Neural cell (in vitro differentiated cells): Measurements from ENCODE around the gene TSSK3. TPM values are rescaled to one million over a fixed set of nuclear protein-coding genes. Genes with fewer than 3 reads are reported as not detected.
A peak's percentile ranks its signal among the peaks of the same experiment; 100 is the strongest.

Experiments
- H2AFZ ChIP-seq: fragments of 200-600, 300-800 bp; sonication (generic), shearing (Covaris generic); 2 replicates; pipeline ENCODE4 v1.6.0; 2014; ENCODE audit warnings: low read depth, mild to moderate bottlenecking, antibody characterized with exemption, low read length, moderate library complexity
- H3F3A ChIP-seq: fragments of 200-600 bp; shearing (Covaris generic); 2 replicates; pipeline ENCODE4 v1.6.1; 2016; ENCODE audit warnings: mild to moderate bottlenecking, moderate library complexity, mixed read lengths, antibody characterized with exemption, low read length; ENCODE audit not compliant: insufficient read depth, poor library complexity, severe bottlenecking
- H3K27ac ChIP-seq: fragments of 200-600, 300-800 bp; sonication (generic), shearing (Covaris generic); 2 replicates; pipeline ENCODE4 v1.5.1; 2014; ENCODE audit warnings: mild to moderate bottlenecking, low read length, moderate library complexity
- H3K27me3 ChIP-seq: fragments of 300-800, 200-600 bp; sonication (generic), shearing (Covaris generic); 2 replicates; pipeline ENCODE4 v1.6.0; 2014; ENCODE audit warnings: mild to moderate bottlenecking, low read depth, low read length, moderate library complexity; ENCODE audit not compliant: insufficient read depth
- H3K36me3 ChIP-seq: fragments of 300-800, 200-600 bp; sonication (generic), shearing (Covaris generic); 2 replicates; pipeline ENCODE4 v1.5.1; 2014; ENCODE audit warnings: mild to moderate bottlenecking, antibody characterized with exemption, low read length, moderate library complexity; ENCODE audit not compliant: insufficient read depth
- H3K4me2 ChIP-seq: fragments of 300-800, 200-600 bp; sonication (generic), shearing (Covaris generic); 2 replicates; pipeline ENCODE4 v1.6.0; 2014; ENCODE audit warnings: mild to moderate bottlenecking, low read length
- H3K4me3 ChIP-seq: fragments of 300-800, 200-600 bp; sonication (generic), shearing (Covaris generic); 2 replicates; pipeline ENCODE4 v1.5.1; 2014; ENCODE audit warnings: mild to moderate bottlenecking, low read length, moderate library complexity
- H3K79me2 ChIP-seq: fragments of 200-600 bp; shearing (Covaris generic); replicated peaks from 2 replicates; pipeline ENCODE4 v1.6.0; 2014; ENCODE audit warnings: mild to moderate bottlenecking, low read length, moderate library complexity; ENCODE audit not compliant: insufficient read depth
- H3K9ac ChIP-seq: fragments of 300-800, 200-600 bp; sonication (generic), shearing (Covaris generic); 2 replicates; pipeline ENCODE4 v1.6.1; 2016; ENCODE audit warnings: mild to moderate bottlenecking, low read length, mixed read lengths
- H3K9me2 ChIP-seq: fragments of 200-600 bp; shearing (Covaris generic); 2 replicates; pipeline ENCODE4 v1.6.1; 2016; ENCODE audit warnings: mild to moderate bottlenecking, low read length, mixed read lengths; ENCODE audit not compliant: insufficient read depth
- H3K9me3 ChIP-seq: fragments of 200-600, 300-800 bp; sonication (generic), shearing (Covaris generic); 2 replicates; pipeline ENCODE4 v1.6.1; 2016; ENCODE audit warnings: mild to moderate bottlenecking, mixed run types, low read length, moderate library complexity, mixed read lengths
- H4K20me1 ChIP-seq: fragments of 200-600 bp; shearing (Covaris generic); 2 replicates; pipeline ENCODE4 v1.6.1; 2016; ENCODE audit warnings: mild to moderate bottlenecking, mixed run types; ENCODE audit not compliant: insufficient read depth
- EP300 ChIP-seq: fragments of 450-650 bp; conservative IDR thresholded peaks from 2 replicates; pipeline ENCODE4 v1.6.1; 2014; ENCODE audit warnings: antibody characterized with exemption, mild to moderate bottlenecking, moderate library complexity; ENCODE audit not compliant: poor library complexity, severe bottlenecking
- EZH2 ChIP-seq: fragments of 200-600, 300-800 bp; shearing (Covaris generic), sonication (generic); IDR thresholded peaks from 2 replicates; pipeline ENCODE4 v1.6.1; 2014; ENCODE audit warnings: antibody characterized with exemption, low read length, borderline replicate concordance, mild to moderate bottlenecking; ENCODE audit not compliant: insufficient read depth, poor library complexity, severe bottlenecking
- MXI1 ChIP-seq: fragments of 450-650 bp; conservative IDR thresholded peaks from 2 replicates; pipeline ENCODE4 v1.6.1; 2014; ENCODE audit warnings: antibody characterized with exemption, mild to moderate bottlenecking; ENCODE audit not compliant: poor library complexity, severe bottlenecking
- POLR2AphosphoS5 ChIP-seq: IDR thresholded peaks from 2 replicates; pipeline ENCODE4 v1.6.1; 2012
- RAD21 ChIP-seq: fragments of 450-650 bp; conservative IDR thresholded peaks from 2 replicates; pipeline ENCODE4 v1.6.1; 2014; ENCODE audit warnings: antibody characterized with exemption, mild to moderate bottlenecking, moderate library complexity
- SMC3 ChIP-seq: fragments of 450-650 bp; conservative IDR thresholded peaks from 2 replicates; pipeline ENCODE4 v1.6.1; 2014; ENCODE audit warnings: antibody characterized with exemption, mild to moderate bottlenecking, moderate library complexity; ENCODE audit not compliant: poor library complexity
- TAF1 ChIP-seq: IDR thresholded peaks from 2 replicates; pipeline ENCODE4 v1.6.1; 2012; ENCODE audit warnings: low read depth
- polyA plus RNA-seq: library from polyadenylated mRNA; depleted of rRNA; stranded (reverse); fragments of >200 nt; gene quantifications from 2 replicates; pipeline ENCODE4 v1.2.3, GENCODE V29; 2014
- TF ChIP-seq, protein P1 (sequence below): fragments of 450-650 bp; IDR thresholded peaks from 2 replicates; pipeline ENCODE4 v1.5.1; 2014; ENCODE audit warnings: antibody characterized with exemption, mild to moderate bottlenecking, moderate library complexity; ENCODE audit not compliant: poor library complexity, severe bottlenecking
- TF ChIP-seq, protein P2 (sequence below): IDR thresholded peaks from 2 replicates; pipeline ENCODE4 v1.6.1; 2012; ENCODE audit warnings: borderline replicate concordance

The TSSK3 gene
- polyA plus RNA-seq, 1 donor from 2014 or later, result not detected

DNA sequence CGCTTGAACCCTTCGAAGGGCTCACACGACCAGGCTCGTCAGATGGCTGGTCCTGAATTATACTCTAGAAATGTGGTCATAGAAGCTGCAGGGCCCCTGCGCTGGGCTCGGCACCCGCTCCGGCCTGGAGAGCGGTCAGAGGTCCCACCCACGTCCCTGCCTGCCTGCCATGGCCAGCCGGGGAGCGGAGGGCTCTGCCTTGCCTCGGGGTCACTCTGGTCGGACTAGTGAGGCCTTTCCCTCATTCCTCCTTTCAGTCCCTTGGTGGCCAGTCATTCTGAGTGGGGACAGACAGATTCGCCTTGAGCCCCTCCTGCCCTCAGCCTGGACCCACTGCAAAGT, 25.8 kb upstream of the TSSK3 start:
- Histone ChIP-seq H3K27me3 (no peaks in the 10 kb centered on the region), H3K27ac (peak overlapping the region; percentile 64), H3K9ac (peak overlapping the region; percentile 99), H2AFZ (peak overlapping the region; percentile 65), H3K4me2 (peak overlapping the region; percentile 41), H3K4me3 (peak overlapping the region; percentile 100), H3K79me2 (peaks cover 34% of the 10 kb centered on the region), H4K20me1 (peaks cover 22% of the 10 kb centered on the region), H3K9me2 (no peaks in the 10 kb centered on the region), H3F3A (no peaks in the 10 kb centered on the region), H3K36me3 (peaks cover 6% of the 10 kb centered on the region), H3K9me3 (no peaks in the 10 kb centered on the region)
- TF ChIP-seq TAF1, result no peak
- TF ChIP-seq, protein P1, sequence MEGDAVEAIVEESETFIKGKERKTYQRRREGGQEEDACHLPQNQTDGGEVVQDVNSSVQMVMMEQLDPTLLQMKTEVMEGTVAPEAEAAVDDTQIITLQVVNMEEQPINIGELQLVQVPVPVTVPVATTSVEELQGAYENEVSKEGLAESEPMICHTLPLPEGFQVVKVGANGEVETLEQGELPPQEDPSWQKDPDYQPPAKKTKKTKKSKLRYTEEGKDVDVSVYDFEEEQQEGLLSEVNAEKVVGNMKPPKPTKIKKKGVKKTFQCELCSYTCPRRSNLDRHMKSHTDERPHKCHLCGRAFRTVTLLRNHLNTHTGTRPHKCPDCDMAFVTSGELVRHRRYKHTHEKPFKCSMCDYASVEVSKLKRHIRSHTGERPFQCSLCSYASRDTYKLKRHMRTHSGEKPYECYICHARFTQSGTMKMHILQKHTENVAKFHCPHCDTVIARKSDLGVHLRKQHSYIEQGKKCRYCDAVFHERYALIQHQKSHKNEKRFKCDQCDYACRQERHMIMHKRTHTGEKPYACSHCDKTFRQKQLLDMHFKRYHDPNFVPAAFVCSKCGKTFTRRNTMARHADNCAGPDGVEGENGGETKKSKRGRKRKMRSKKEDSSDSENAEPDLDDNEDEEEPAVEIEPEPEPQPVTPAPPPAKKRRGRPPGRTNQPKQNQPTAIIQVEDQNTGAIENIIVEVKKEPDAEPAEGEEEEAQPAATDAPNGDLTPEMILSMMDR, result no peak
- TF ChIP-seq MXI1, result no peak
- TF ChIP-seq SMC3, result no peak
- no peak for TF ChIP-seq EP300
- TF ChIP-seq, protein P2, sequence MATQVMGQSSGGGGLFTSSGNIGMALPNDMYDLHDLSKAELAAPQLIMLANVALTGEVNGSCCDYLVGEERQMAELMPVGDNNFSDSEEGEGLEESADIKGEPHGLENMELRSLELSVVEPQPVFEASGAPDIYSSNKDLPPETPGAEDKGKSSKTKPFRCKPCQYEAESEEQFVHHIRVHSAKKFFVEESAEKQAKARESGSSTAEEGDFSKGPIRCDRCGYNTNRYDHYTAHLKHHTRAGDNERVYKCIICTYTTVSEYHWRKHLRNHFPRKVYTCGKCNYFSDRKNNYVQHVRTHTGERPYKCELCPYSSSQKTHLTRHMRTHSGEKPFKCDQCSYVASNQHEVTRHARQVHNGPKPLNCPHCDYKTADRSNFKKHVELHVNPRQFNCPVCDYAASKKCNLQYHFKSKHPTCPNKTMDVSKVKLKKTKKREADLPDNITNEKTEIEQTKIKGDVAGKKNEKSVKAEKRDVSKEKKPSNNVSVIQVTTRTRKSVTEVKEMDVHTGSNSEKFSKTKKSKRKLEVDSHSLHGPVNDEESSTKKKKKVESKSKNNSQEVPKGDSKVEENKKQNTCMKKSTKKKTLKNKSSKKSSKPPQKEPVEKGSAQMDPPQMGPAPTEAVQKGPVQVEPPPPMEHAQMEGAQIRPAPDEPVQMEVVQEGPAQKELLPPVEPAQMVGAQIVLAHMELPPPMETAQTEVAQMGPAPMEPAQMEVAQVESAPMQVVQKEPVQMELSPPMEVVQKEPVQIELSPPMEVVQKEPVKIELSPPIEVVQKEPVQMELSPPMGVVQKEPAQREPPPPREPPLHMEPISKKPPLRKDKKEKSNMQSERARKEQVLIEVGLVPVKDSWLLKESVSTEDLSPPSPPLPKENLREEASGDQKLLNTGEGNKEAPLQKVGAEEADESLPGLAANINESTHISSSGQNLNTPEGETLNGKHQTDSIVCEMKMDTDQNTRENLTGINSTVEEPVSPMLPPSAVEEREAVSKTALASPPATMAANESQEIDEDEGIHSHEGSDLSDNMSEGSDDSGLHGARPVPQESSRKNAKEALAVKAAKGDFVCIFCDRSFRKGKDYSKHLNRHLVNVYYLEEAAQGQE, result no peak
- no peak for TF ChIP-seq EZH2
- no peak for TF ChIP-seq POLR2AphosphoS5
- no peak for TF ChIP-seq RAD21

DNA sequence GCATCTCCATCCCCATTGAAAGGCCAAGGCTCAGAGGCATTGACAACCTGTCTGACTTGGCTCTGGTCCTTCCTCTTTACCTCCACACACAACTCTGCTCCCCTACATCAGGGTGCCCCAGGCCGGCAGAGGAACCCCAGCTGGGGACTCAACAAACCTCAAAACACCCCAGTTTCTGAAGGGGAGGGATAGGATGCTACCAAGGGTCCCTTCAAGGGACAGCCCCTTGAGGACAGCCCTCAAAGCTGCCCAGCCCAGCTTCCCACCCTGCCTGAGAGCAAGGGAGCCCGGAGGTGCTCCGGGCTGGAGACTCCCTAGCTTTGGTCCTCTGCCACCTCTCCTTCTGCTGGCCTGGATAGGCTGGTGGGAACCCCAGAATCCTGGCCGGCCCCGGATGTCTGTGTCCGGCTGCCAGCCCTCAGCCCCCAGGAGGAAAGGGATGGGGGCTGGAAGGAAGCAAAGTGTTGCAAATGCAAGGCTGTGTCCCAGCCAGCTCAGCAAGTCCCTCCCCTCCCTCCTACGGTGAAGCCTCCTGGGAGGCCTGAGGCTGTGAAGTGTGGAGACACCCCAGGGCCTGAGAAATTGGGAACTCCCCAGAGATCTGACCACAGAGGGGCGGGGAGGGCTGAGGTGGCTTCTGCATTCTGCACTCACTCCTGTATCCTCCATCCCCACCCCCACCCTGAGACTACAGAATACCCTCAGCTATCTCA, 25.2 kb upstream of the TSSK3 start:
- TF ChIP-seq EP300, result no peak
- TF ChIP-seq, protein P2, result no peak
- no peak for TF ChIP-seq EZH2
- no peak for TF ChIP-seq POLR2AphosphoS5
- H3K4me3 ChIP-seq, result peak overlapping the region; percentile 100
- no peak overlapping the region for H2AFZ ChIP-seq
- peaks cover 6% of the 10 kb centered on the region for H3K36me3 ChIP-seq
- H3K27ac ChIP-seq, result no peak overlapping the region
- H3K9ac ChIP-seq, result peak overlapping the region; percentile 99
- no peaks in the 10 kb centered on the region for H3K9me2 ChIP-seq
- peaks cover 22% of the 10 kb centered on the region for H4K20me1 ChIP-seq
- no peaks in the 10 kb centered on the region for H3F3A ChIP-seq
- no peaks in the 10 kb centered on the region for H3K27me3 ChIP-seq
- peaks cover 34% of the 10 kb centered on the region for H3K79me2 ChIP-seq
- peak overlapping the region; percentile 41 for H3K4me2 ChIP-seq
- H3K9me3 ChIP-seq, result no peaks in the 10 kb centered on the region
